NCI-H1092 (cell line): ENCODE results near the gene GRIFIN.
A peak's percentile ranks its signal among the peaks of the same experiment; 100 is the strongest.

Experiments used
- DNase-seq: peaks from one replicate; lab custom pipeline; 2025; lab: John Stamatoyannopoulos, UW

Gene GRIFIN

DNA sequence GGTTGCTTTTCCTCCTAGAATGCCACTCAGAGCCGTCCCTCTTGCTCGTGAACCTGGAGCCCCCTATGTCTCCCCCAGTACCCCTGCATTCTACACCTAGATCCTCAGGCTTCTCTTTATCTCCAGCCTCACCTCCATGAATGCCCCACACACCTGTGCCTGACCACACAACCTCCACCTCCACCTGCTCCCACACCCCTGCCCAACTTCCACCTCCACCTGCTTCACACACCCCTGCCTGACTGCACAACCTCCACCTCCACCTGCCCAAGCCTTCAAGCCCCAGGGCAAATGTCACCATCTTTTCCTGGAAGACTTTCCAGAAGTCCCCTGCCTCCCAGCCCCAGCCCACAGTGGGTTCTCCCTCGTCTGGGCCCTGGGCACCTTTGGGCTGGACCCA lies 36.5 kb upstream of the GRIFIN start:
- DNase-seq, result no peak

DNA sequence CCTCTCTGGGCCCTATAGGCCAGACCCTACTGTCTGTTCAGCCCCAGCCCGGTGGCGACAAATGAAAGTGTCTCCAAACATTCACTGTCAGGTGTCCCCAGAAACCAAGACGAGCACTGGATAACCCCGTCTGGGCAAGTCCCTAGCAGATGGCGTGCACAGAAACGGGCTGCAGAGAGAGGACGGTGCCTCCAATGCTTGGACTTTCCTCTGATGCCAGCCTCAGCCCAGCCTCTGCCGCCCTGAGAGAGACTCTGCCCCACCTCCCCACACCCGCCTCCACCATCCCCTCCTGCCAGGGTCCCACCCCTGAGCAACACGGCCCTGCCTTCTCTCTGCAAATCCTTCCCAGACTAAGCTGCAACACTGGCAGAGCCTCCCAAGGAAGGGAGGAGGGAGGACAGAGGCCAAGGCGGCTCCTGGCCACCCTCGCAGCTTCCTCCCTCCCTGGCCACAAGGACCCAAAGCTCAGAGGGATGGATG lies 36.0 kb upstream of the GRIFIN start:
- no peak for DNase-seq

DNA sequence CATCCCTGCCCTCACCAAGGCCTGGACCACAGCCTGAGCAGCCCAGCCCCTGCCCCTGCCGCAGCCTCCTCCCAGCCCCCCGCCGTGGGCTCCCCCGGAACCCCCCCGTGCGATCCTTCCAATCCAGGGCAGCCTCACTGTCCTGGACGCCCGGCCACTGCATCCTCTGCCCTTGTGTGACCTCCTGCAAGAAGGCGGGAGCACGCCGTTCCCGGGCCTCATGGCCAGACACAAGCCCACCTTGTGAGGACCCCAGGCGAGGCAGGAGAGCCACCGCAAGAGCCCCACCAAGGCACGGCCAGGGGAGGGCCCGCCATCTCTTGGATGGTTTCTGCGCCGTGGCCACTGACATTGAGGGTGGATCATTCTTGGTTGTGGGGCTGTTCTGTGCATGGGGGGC lies 35.6 kb upstream of the GRIFIN start:
- no peak for DNase-seq

DNA sequence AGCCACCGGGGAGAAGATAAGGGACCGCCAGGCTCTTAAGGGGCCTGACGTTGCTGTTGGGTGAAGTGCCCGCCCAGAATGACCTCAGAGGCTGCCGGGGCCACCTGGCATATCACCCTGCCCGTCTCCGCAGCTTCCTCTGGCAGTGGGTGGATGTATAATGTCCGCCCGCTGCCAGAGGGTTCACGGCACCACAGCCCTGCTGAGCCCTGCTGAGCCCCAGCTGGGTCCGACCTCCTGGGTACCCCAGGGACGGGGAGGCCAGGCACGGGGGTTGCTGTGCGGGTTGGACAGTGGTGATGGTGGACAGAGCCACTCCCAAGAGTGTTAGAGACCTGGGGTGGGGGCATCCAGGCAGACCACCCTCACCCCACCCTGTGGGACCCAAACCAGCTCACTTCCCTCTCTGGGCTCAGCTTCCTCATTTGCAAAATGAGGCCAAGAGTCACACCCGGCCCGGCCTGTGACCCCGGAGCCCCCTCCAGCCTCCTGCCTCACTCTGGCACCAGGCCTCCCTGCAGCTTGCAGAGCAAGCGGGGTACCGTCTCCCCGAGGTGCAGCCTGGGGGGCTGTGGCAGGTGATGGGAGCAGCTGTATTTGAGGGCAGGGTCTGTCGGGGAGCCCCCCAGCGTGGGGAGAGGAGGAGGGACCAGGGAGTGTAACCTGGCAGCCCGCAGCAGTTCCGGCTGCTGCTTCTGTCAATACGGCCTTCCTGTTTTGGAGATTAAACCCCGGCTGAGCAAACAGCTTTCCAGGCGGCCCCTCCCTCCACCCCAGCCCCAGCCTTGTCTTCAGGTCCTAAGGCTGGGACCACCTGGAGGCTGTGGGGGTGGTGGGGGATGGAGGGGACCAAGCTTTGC lies 34.9 kb upstream of the GRIFIN start:
- DNase-seq, result peak; percentile 84

DNA sequence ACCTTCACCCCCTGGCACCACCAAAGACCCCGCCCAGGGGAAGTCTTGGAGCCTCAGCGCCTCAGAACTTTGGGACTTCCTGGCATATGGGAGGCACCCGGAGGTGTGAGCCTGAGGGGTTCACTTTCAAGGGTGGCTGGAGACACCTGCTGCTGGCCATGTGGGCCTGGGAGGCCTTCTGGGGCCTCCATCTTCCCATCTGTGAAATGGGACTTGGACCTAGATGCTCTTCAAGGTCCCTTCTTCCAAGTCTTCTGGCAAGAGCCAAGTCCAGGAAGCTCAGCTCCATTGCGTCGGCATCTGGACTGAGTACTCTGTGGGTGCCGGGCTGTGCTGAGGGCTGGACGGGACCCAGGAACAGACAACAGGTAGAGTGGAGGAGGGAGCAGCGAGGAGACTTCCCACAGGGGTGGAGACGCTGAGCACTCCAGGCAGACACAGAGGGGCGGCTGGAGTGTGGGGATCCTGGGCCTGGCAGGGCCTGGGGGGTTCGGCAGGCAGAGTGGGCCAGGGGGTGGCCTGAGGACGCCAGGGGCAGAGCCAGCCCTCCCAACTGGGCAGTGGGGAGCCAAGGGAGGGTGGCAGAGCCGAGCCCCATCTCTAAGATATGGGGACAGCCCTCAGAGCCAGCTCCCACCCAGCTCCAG lies 34.1 kb upstream of the GRIFIN start:
- no peak for DNase-seq

DNA sequence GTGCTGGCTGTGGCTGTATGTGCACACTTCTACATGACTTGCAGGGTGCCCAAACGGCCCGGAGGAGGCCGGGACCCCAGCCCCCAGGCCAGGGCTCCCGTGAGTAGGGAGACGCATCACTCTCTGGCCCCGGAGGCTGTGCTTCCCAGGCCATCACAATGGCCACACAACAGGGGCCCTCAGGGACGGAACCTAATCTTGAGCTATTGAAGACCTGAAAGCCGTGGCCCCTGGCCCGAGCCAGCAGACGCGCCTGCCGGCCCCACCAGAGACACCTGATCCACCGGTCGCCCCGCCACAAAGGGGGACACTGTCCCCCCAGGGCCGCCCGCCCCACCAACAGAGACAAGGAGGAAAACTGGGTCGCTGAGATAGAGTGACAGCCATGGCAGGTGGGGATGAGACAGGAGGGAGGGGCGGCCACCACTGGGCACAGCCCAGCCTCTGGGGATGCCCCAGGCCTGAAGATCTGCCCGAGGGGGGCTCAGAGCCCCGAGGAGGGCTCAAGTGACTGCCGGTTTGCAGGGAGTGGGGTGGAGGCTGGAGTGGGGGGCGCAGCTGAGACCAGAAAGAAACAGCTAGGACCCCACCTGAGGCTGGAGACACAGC lies 33.2 kb upstream of the GRIFIN start:
- DNase-seq, result no peak

DNA sequence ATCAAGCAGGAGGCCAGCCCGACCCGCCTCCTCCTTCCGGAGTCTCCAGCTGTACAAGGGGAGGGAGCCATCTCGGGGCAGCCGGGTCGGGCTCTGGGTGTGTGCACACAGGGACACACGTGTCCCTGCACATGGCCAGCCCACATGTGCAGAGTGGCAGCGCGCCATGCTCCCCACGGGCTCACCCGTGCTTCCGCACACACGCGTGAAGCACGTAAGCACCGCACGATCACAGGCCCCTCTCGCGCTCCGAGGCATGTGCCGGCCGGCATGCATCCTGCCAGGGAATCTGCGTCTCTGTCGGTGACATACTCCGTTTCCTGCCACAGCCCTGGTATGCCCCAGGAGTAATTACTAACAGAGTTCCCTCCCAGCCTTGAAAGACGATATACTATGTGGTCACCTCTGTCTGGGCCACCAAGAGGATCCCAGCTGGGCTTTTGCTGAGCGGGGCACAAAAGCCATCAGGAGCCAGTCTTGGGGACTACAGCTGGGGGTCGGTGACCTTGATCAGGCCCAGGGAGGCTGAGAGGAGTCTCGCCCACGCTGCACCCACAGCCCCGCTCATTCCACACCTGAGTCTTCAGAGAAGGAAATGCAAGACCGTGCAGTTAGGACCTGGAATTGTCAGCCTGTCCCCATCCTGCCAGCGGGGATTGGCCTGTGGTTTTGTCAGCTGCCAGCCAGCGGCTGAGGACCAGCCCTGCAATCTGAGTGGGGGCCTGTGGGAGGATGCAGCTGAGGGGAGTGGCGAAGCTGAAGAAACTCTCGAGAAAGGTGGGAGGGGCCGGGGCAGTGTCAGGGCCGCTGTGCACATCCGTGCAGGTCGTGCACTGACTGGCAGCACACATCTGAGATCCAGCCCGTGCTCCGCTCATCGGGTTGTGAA lies 32.4 kb upstream of the GRIFIN start:
- DNase-seq, result no peak

DNA sequence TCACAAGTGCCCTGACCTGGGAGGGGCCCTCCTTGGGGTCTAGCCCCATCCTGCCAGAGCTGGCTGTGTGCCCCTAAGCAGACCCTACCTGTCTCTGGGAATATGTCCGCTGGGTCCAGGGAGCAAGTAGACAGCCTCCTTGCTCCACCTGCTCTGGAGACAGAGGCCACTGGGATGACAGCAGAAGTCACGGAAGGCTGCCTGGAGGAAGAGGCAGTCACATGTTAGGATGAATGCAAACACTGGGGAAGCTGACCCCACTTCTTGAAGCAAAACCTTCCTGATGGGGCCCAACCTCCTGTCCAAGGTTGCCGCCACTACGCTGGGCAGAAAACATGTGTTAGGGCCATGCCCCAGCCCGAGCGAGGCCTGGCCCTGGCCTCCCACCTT lies 31.7 kb upstream of the GRIFIN start:
- no peak for DNase-seq

DNA sequence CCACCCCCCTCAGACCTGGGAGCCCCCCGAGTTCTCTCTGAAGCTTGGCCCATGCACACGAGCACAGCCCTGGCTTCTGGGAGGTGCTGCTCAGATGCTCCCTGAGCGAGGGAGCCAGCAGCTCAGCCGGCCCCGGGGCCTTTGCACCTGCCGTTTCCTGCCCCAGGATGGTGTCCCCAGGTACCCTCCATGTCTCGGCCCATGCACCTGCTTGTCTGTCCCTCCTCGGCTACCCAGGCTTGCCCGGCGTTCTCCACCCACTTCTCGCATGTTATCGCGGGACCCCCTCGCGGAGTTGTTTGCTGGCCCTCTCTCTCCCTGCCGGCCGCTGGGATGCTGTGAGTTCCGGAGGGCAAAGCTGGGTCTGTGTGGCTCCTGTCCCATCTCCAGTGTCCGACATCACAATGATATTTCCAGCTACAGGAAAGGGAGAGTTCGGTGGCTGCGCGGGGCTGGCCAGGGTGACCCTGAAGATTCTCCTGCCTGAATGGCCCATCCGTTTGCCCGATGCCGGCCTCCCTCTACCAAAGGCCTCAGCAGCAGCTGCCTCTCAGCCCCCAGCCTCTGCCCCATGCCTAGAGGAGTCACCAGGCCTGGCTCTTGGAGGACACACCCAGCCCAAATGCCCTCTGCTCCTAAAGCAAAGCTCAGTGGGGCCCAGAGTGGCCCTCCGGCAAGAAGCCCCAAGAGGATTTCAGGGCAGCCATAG lies 31.2 kb upstream of the GRIFIN start:
- DNase-seq, result no peak

DNA sequence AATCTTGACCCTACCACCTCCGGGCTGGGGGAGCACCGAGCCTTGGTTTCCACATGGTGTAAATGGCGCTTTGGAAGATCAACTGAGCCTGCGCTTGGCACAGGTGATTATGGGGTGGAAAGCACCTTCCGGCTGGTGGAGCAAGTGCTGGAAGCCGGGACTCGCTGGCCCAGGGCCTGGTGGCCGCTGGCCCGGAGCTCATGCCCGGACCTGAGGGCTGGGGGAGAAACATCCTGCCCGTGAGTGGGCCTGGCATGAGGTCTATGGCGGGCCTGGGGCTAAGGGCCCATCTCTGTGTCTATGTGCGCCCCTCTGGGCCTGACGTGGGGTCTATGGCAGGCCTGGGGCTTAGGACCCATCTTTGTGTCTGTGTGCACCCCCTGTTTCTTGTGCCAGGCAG lies 29.2 kb upstream of the GRIFIN start:
- no peak for DNase-seq

DNA sequence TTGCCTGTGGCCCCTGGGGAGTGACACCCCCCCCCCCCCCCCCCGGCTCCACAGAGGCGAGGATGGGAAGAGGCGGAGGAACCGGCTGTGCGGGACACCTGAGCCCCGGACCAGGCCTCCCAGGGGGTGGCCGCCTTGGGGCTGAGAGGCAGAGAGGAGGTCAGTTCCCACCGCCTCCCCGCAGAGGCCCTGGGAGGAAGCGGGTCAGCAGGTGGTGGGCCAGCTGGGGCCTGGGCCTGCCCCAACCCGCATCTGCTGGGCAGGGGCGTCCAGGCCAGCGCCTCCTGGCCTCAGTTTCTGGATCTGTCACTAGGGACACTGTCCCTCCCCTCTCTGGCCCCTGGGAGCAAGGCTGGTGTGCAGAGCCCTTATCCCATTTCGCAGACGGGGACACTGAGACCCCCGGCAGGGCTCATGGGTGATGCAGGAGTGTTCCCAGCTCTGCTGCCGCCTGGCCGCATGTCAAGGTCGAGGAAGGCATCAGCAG lies 28.7 kb upstream of the GRIFIN start:
- DNase-seq, result no peak

DNA sequence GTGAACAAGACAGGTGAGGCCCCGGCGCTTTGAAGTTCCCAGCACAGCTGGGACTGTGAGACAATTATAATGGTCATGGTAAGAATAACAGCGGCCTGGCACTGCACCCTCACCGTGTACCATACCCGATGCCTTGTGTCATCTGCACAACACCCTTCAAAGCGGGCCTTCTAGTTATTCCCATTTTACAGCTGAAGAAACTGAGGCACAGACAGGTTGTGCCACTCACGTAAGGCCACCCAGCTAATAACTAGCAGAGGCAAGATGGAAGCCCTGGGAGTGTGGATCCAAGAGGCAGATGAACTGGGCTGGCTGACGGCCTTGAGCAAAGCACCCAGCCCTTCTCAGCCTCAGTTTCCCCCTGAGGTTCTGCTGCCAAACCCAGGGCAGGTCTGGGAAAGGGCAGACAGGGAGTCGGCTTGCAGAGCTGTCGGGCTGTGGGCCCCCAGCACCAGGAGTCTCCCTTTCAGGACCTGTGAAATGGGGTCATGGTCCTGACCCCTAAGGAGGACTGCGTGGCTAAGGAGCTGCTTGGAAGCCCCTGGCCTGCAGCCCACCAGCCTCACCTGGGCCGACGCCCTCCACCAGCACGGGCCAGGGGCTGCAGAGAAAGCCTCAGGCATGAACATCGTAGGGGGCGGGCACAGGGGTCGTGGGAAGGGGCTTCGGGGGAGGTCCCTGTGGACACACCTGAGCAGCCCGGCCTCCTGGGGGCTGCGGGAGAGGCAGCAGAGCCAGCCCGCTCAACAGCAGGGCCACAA lies 28.1 kb upstream of the GRIFIN start:
- no peak for DNase-seq

DNA sequence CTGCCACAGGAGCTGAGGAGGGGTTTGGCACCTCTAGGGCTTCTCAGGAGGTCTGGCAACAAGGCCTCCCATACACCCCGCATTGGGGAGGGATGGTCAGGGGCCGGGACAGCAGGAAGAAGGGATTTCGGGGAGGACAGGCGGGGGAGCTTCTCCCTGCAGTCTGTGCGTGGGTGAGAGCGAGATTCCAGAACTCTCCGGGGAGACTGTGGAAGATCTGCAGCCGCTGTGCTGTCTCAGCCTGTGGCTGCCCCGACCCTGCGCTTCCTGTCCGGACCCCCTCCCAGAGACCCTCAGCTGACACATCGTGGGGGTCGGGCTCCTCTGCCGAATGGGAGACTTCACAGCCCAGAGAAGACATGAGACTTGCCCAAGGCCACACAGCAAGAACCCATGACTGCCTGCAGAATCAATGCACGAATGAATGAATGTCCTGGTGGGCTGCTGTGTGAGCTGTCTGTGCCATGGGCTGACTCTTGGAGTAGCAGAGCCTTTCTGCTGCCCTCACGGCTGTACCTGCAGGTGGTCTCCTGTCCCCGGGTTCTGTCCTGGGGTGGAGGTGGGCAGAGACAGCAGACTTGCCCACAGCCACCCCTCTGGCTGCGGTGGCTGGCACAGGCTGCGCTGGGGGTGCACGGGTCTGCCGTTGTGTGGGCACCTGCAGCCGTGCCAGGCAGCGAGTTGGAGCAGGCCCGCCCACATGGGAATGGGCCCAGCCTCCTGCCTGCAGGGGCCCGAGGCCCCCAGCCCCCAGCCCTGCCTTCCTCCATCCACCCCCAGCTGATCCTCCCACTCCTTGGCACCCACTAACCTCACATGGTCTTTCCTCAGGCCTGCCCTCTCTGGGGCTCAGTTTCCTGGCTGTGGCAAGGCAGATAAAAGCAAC lies 27.1 kb upstream of the GRIFIN start:
- no peak for DNase-seq

DNA sequence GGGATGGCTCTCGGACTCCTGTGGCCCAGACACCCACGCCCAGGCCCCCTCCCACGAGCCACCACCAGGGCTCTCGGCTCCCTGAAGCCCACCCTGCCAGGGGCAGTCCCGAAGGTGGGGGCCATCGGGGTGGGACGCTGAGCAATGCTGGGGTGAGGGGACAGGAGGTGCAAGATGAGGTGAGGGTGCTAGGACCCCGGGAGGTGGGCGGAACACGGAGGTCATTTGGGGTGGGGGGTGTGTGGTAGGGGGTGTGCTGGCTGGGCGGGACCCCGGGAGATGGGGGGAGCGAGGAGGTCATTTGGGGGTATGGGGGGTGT lies 26.4 kb upstream of the GRIFIN start:
- DNase-seq, result no peak

DNA sequence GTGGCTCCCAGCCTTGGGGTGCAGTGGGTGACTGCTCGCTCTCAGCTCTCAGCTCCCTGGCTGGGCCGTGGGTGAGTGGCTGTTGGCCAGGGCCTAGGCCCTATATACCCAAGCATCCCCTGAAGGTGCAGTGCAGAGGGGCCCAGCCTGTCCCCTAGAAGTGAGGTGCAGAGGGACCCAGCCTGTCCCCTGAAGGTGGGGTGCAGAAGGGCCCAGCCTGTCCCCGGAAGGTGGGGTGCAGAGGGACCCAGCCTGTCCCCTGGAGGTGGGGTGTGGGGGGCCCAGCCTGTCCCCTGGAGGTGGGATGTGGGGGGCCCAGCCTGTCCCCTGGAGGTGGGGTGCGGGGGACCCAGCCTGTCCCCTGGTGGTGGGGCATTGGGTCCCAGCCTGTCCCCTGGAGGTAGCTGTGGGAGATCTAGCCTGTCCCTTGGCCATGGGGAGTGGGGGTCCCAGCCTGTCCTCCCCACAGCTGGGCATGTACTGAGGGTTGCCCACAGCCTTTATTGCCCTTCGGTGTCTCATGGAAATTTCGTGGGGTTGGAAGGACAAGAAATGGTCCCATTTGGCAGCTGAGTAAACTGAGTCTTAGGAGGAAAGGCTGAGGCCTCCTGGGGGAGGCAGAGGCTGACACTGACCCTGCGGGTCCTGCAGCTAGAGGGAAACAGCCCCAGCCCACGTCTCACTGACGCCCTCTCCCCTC lies 25.9 kb upstream of the GRIFIN start:
- no peak for DNase-seq

DNA sequence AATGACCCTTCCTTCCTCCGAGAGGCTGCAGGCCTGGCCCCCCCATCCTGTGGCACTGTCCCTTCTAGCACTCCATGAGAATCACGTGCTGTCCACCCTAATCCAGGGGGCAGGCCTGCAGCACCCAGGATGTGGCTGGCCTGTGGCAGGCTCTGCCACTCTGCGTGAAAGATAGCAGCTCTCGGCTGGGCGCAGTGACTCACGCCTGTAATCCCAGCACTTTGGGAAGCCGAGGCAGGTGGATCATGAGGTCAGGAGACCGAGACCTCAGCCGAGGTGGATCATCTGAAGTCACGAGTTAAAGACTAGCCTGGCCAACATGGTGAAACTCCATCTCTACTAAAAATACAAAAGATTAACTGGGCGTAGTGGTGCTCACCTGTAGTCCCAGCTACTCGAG lies 24.5 kb upstream of the GRIFIN start:
- DNase-seq, result no peak

DNA sequence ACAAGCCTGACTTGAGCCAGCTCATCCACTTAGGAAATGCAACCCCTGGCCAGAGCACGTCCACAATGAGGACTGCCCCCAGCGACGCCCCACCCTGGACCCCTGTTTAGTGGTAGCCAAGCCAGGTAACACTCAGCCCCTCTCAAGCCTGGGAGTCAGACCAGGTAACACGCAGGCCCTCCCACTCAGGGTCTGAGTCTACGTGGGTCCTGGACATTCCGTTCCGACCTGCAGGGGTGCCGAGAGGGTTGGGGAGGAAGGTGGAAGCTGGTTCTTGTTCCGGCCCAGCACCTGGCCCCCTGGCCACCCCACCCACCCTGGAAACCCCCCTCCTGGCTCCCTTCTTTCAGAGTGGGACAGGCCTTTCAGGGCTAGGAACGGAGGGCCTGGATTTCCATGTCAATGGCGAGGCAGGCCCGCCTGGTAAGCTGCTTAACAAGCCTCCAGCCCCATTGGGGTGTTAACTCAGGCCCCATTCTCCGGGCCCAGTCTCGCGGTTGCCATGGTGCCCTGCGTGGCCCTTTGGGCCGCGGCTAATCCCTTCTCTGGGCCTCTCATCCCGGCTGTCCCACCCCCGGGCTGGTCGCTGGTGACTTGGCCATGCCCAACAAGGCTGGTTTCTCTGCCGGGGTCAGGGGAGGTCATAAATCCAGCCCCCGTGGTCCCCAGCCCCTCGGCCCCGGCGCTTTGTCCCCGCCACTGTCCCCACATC lies 23.7 kb upstream of the GRIFIN start:
- DNase-seq, result no peak

DNA sequence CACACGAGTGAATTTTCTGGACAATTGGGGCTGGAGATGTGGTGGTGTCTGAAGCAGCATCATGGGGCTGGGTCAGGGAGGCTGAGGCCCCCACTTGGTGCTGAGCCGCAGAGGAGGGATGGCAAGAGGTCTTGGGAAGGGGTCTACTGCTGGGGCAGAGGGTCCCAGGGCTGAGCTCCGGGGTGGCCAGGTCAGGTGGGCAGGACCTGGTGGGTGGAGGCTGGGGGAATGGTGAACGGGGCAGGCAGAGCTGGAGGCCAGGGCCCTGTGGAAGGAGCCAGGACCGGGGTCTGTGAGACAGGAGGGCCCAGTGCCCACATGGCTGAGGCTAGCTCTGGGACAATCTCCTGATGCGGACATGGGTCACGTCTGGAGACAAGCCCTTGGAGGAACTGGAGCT lies 23.0 kb upstream of the GRIFIN start:
- no peak for DNase-seq
